GM13977 (cell line): Measurements from ENCODE around the gene TMTC1.

Experiments
- DNase-seq: peaks from one replicate; pipeline ENCODE4 v3.0.0; 2012; ENCODE audit warnings: low spot score
- CTCF ChIP-seq: IDR thresholded peaks from 2 replicates; pipeline ENCODE4 v1.5.1; 2012; ENCODE audit warnings: mild to moderate bottlenecking, control low read depth; ENCODE audit not compliant: insufficient read depth; ENCODE audit errors: extremely low read depth, missing control alignments
- in situ Hi-C: fragments of 300-500 bp; cut with MboI; formaldehyde crosslinking; loops from one replicate; pipeline ENCODE4 v1.12.0; 2022; ENCODE audit warnings: low sequenced_read_pairs, low pct_unique_long_range_greater_than_20kb, mixed read lengths, inconsistent platforms; ENCODE audit not compliant: unreplicated experiment

The TMTC1 gene

GRCh38 chr12:29743801-29744200, 39.9 kb downstream of the TMTC1 start:
- in situ Hi-C loops, result no loop called here
- no peak for DNase-seq
- TF ChIP-seq CTCF, result no peak

- no peak for TF ChIP-seq CTCF
- in situ Hi-C loops, result no loop called here
Observed at GRCh38 chr12:29743077-29743476, 40.7 kb downstream of the TMTC1 start.

GRCh38 chr12:29742646-29743045, 41.1 kb downstream of the TMTC1 start:
- no peak for TF ChIP-seq CTCF
- no peak for DNase-seq
- in situ Hi-C loops, result no loop called here

More at GRCh38 chr12:29743077-29743476, 40.7 kb downstream of the TMTC1 start:
- no peak for DNase-seq

- no peak for TF ChIP-seq CTCF
- in situ Hi-C loops, result no loop called here
- DNase-seq, result no peak
Observed at GRCh38 chr12:29741342-29742241, 42.1 kb downstream of the TMTC1 start.

GRCh38 chr12:29739279-29739991, 44.3 kb downstream of the TMTC1 start:
- in situ Hi-C loops, result no loop called here
- TF ChIP-seq CTCF, result no peak
- no peak for DNase-seq

GRCh38 chr12:29738365-29738764, 45.4 kb downstream of the TMTC1 start:
- in situ Hi-C loops, result no loop called here
- no peak for DNase-seq
- TF ChIP-seq CTCF, result no peak
